Activated CD4-positive, alpha-beta T cell treated with anti-CD3 and anti-CD28 coated beads for 24 hours (primary cell): Measurements from ENCODE around the gene EBF4.

Experiments
- DNase-seq, 2 donors: peaks; one replicate each; pipeline ENCODE4 v3.0.0-alpha.2; 2020; ENCODE audit warnings: low read depth in 2 of 2

Gene EBF4

DNA sequence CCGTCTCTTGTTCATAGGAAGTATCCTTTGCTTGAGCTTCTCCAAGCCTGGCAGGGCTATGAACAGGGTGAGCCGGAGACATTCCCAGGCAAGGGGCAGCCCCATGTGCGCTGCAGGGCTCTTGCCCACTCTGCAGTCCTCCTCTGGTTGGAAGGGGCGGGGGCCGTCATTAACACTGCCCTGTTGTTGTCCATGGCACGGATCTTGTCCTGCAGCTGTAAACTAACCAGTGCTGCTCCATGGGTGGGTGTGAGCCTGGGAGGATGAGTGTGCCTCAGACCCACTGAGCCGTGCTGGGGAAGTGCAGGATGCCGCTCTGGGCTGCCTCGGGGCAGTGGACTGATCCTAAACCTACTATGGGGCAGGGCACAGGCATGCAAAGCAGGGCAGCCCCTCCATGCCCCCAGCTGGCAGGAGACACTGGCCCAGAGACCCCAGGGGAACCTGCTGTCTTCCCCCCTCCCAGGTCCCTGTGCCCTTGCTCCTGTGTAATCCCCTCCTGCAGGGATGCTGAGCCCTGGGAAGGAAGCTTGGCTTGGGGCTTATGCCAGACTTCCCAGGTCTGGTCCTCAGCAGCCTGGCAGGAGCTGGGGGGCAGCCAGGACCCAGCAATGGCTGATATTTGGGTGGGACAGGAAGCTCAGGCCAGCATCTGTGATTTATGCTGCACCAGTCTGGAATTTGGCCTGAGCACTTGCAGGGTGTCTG, 8.5 kb downstream of the EBF4 start:
- no peak for DNase-seq

- DNase-seq, result no peak
These were observed 9.1 kb downstream of the EBF4 start for GRCh38 chr20:2701671-2702081.

DNA sequence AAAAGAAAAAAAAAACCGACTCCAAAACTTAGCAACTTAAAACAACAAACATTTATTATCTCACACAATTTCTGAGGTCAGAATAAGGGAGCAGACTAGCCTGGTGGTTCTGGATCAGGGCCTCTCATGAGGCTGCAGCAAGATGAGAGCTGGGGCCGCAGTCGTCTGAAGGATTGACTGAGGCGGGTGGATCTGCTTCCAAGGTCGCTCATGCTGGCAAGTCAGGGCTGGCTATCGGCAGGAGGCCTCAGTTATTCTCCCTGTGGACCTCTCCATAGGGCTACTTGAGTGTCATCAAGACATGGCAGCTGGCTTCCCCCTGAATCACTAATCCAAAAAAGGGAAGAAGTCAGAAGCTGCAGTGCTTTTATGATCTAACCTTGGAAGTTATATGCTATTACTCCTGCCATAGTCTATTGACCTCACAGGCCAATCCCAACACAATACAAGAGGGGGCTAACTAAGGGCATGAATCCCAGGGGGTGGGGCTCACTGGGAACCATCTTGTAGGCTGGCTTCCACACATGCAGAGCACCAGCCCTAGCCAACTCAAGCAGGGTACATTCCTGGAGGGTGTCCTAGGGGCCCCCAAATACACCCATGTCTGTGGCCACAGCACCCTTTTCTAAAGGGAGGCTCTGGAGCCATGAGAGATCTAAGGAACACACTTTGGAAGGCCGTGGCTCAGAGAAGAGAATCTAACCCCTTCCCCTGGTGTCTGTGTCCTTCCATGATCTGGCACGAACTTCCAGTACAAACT, 11.3 kb downstream of the EBF4 start:
- no peak for DNase-seq

GRCh38 chr20:2705931-2706645, 13.5 kb downstream of the EBF4 start:
- no peak for DNase-seq

- DNase-seq, result no peak
These were observed 14.2 kb downstream of the EBF4 start for GRCh38 chr20:2706688-2707352.

DNA sequence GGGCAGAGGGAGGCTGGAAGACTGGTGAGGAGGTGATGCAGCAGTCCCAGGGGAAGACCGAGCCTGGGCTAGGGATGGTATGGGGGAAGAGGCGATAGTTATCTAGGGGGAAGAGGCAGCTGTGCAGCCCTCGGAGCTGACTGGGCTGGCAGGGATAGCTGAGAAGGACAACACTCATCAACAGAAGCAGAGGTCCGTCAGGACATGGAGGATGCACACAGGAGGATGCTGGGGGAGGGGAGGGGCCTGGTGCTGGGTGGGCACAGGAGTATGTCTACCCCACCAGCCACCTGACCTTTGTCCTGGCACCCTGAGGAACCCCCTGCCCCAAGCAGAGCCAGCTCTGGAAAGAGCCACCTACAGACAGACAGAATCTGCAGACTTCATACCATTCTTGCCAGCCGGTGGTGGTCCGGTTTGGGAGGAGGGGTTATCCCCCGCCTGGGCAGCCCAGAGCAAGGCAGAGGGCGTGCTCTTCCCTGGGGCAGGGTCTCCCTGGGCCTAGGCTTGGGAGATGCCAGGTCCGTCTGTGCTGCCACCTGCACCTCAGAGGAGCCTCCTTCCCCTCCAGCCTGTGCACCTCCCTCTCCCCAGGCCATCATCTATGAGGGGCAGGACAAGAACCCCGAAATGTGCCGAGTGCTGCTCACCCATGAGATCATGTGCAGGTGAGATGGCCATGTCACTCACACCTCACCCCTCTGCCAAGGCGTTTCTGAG, 14.9 kb downstream of the EBF4 start:
- DNase-seq, result no peak

GRCh38 chr20:2708073-2708415, 15.5 kb downstream of the EBF4 start:
- DNase-seq, result no peak

GRCh38 chr20:2708665-2709064, 16.1 kb downstream of the EBF4 start:
- DNase-seq, result no peak

DNA sequence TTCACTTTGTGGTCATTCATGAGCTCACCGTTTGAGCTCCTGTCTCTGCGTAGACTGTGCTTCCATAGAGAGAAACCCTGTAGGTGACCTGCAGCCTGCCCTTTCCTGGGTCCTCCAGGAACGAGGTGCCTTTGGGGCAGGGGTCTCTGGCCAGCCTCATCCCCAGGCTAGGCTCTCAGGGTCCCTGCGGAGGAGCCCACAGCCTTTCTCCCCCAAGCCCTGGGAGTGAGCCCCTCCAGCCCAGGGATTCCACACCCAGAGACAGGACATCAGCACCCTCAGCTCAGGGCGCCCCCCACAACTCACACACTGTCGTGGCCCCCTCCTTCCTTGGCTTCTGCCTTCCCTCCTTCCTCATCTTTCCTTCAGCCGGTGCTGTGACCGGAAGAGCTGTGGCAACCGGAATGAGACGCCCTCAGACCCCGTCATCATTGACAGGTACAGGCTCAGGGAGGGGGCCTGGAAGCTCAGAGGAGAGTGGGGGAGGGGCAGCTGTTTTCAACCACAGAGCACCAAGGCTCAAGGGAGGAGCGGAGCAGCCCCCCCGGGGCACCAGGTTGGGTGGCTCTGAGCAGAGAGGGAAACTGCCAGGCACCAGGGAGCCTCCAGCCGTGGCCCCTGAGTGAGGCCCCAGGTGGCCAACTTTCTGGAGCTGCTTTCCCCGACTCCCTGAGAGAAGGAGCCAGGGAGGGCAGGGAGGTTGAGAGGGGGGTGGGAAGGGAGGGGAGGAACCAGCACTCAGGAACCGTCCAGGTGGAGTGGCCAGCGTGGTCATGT, 16.8 kb downstream of the EBF4 start:
- DNase-seq, result no peak

DNA sequence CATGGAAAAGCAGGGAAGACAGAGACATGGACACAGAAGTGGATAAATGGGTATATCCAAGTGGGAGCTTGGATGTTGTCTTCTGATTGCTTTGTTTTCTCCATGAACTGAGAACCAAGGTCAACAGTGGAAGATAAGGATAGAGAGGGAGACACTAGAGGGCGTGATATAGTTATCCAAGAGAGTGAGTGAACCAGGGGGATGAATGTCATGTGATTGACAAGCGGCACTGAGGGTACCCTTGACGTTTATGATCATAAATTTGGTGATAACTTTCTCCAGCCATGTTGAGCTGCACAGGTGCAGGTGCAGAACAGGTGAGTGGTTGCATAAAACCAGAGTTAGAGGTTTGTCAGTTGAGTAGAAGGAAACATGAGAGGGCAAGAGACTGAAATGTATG, 20.7 kb downstream of the EBF4 start:
- DNase-seq, result no peak

DNA sequence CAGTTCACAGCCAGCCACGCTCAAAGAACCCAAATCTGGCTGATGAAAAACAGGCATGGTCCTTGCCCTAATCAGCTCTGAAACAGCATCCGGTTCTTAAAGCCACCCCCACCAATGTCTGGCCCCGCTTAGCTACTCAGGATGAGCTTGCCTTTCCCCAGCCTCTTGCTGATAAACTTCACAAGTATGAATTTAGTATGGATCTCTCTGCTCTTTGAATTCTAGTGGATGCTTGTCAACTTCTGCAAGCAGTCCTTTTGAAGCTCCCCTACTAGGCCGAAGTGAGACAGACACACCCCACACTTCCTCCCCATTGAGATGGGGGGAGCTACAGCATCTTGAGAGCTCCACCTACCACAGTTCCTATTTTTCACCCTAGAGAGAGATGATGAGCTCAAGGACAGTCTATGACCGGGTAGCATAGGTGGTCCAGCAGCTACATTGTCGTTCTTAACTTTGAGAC, 36.7 kb downstream of the EBF4 start:
- no peak for DNase-seq

- DNase-seq, result no peak
These were observed 37.2 kb downstream of the EBF4 start for GRCh38 chr20:2729791-2730190.

GRCh38 chr20:2734899-2735298, 42.3 kb downstream of the EBF4 start:
- DNase-seq, result no peak

GRCh38 chr20:2736441-2736840, 43.9 kb downstream of the EBF4 start:
- no peak for DNase-seq

GRCh38 chr20:2738331-2739041, 45.9 kb downstream of the EBF4 start:
- DNase-seq, result no peak

DNA sequence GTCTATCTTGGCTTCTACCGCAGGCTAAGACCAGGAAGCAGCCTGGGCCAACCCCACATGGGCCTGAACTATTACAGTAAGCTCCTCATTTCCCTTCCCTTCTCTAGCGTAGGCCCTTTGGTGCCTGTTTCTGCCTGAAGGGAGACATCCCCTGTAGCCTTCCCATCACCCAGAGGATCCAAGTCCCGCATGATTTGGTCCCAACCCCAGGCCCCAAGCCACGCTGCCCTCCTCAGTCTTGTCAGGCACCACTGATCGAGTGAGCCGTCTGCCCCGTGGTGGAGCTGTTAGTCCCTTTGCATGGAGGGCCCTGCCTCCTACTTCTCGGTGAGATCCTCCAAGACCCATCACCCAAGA, 46.4 kb downstream of the EBF4 start:
- DNase-seq, result no peak

GRCh38 chr20:2740702-2741101, 48.1 kb downstream of the EBF4 start:
- DNase-seq, result no peak

DNA sequence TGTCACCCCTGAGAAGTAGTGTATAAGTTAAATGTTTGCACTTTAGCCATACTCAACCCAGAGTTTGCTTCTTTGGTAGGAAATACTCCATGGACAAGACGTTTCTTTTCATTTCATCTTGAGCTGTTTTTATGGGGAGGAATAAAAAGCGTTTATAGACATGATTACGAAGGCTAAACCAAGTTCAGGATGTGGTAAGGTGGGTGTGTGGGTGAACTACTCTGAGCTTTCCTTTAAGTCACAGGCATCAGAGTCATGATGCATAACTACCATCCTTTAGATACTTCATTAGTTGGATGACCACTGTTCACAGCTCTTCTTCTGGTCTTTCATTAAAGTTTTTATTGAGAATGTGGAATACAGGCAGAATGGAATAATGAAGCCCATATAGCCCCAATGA, 48.9 kb downstream of the EBF4 start:
- no peak for DNase-seq

DNA sequence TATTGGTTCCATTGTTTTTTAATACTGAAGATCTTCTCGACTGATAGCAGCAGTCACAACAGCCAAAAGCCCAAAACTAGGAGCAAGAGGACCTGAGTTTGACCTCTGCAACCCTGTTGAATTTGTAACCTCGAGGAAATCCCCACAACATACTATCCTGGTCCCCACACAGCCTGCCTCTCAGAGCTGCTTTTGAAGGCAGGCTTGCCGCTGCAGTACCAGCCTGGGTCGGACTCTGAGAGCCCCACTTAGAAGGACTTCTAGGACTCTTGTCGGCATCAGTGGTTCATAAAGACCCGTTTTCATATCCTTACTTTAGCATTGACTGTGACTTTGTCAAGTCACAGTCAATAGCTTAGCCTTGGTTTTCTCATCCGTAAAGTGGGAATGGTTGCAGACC, 49.3 kb downstream of the EBF4 start:
- DNase-seq, result no peak

- DNase-seq, result no peak
These were observed 49.9 kb downstream of the EBF4 start for GRCh38 chr20:2742431-2742830.
